K562 (cell line): ENCODE measurements around the gene IP6K1. TPM values are rescaled to one million over a fixed set of nuclear protein-coding genes. Genes with fewer than 3 reads are reported as not detected.
A peak's percentile ranks its signal among the peaks of the same experiment; 100 is the strongest.

Experiments used
- ATAC-seq: fragments of 200-7000 bp; cut with Tn5 transposase; 3 replicates; pipeline ENCODE4 v1.9.1; 2020; ENCODE audit warnings: moderate library complexity
- BruUV-seq: library from RNA; stranded (reverse); fragments of 400-500 nt; replicated peaks from 2 replicates; lab custom pipeline; 2021; lab: Mats Ljungman, UMichigan
- CTCF ChIA-PET: fragments of 300-600 bp; formaldehyde crosslinking; extraction: SDS; loops from one replicate; lab custom pipeline; 2021; ENCODE audit warnings: low intra/inter-chr PET ratio; lab: Yijun Ruan, JAX
- POLR2A ChIA-PET: fragments of 300-600, 350-650 bp; sonication (Branson Sonifier 250); formaldehyde crosslinking; extraction: SDS; loops from one replicate; lab custom pipeline; 2021; ENCODE audit warnings: antibody characterized with exemption, inconsistent platforms; lab: Yijun Ruan, JAX
- DNase-seq, 4 experiments: peaks; one replicate each; pipeline versions ENCODE4 v3.0.0 to v3.0.0-alpha.2; 2011 to 2018; ENCODE audit warnings: low spot score in 3 of 4, mixed read lengths in 3 of 4; ENCODE audit errors: extremely low read depth in 1 of 4
- FAIRE-seq: peaks from 2 replicates; lab custom pipeline; 2011; peaks lifted over from hg19 to GRCh38; lab: Jason Lieb, UNC
- H2AFZ ChIP-seq: 2 replicates; pipeline ENCODE4 v1.6.0; 2011; ENCODE audit warnings: low read depth, low read length, control low read depth, inconsistent platforms
- H3K27ac ChIP-seq: fragments of 200-600 bp; 3 replicates; pipeline ENCODE4 v1.8.0; 2011; ENCODE audit warnings: low read depth, mild to moderate bottlenecking, control low read depth, inconsistent platforms, low read length, moderate library complexity, mixed read lengths; ENCODE audit errors: extremely low read depth
- H3K27me3 ChIP-seq, 2 experiments: fragments of 300-600 bp in 1 of 2; 2 replicates in 1 of 2; 3 replicates in 1 of 2; pipeline versions ENCODE4 v1.6.0 to v1.8.0; 2011; ENCODE audit warnings: inconsistent platforms in 2 of 2, low read length in 2 of 2, mild to moderate bottlenecking in 1 of 2, mixed read lengths in 1 of 2, moderate library complexity in 1 of 2; ENCODE audit not compliant: control insufficient read depth in 2 of 2, insufficient read depth in 2 of 2
- H3K36me3 ChIP-seq: fragments of 300-600 bp; 3 replicates; pipeline ENCODE4 v1.8.0; 2011; ENCODE audit warnings: mild to moderate bottlenecking, low read length, inconsistent platforms; ENCODE audit not compliant: control insufficient read depth, insufficient read depth
- H3K4me1 ChIP-seq, 2 experiments: fragments of 200-600 bp in 1 of 2; replicated peaks in 1 of 2; 2 replicates in 1 of 2; 3 replicates in 1 of 2; pipeline versions ENCODE4 v1.5.1 to v1.8.0; 2011; ENCODE audit warnings: inconsistent platforms in 2 of 2, low read length in 2 of 2, mild to moderate bottlenecking in 1 of 2, mixed read lengths in 1 of 2, moderate library complexity in 1 of 2; ENCODE audit not compliant: control insufficient read depth in 2 of 2, insufficient read depth in 2 of 2
- H3K4me2 ChIP-seq: 2 replicates; pipeline ENCODE4 v1.6.1; 2011; ENCODE audit warnings: low read length, control low read depth, inconsistent platforms, mixed read lengths; ENCODE audit not compliant: insufficient read depth
- H3K4me3 ChIP-seq: fragments of 200-600 bp; sonication (generic), shearing (Covaris generic); 2 replicates; pipeline ENCODE4 v1.5.1; 2016; ENCODE audit warnings: control low read depth, inconsistent platforms
- H3K79me2 ChIP-seq: fragments of 200-600 bp; 3 replicates; pipeline ENCODE4 v1.8.0; 2011; ENCODE audit warnings: low read length, inconsistent platforms; ENCODE audit not compliant: control insufficient read depth, insufficient read depth
- H3K9ac ChIP-seq, 2 experiments: 2 replicates each; pipeline versions ENCODE4 v1.6.0 to v1.6.1; 2011; ENCODE audit warnings: low read depth in 2 of 2, low read length in 2 of 2, control low read depth in 1 of 2, inconsistent platforms in 1 of 2, mild to moderate bottlenecking in 1 of 2, mixed read lengths in 1 of 2; ENCODE audit not compliant: insufficient read depth in 1 of 2
- H3K9me1 ChIP-seq: one replicate; pipeline ENCODE4 v1.6.0; 2011; ENCODE audit warnings: inconsistent platforms, mild to moderate bottlenecking, low read length, moderate library complexity; ENCODE audit not compliant: control insufficient read depth, insufficient read depth
- H3K9me3 ChIP-seq: replicated peaks from 2 replicates; pipeline ENCODE4 v1.5.1; 2011; ENCODE audit warnings: low read depth, low read length, inconsistent platforms; ENCODE audit not compliant: control insufficient read depth, insufficient read depth
- H4K20me1 ChIP-seq: replicated peaks from 2 replicates; pipeline ENCODE4 v1.6.1; 2011; ENCODE audit warnings: low read length, inconsistent platforms, mixed read lengths; ENCODE audit not compliant: control insufficient read depth, insufficient read depth
- ATF1 ChIP-seq, 2 experiments: fragments of 450-650 bp in 1 of 2; IDR thresholded peaks; 2 replicates each; pipeline ENCODE4 v1.6.1; 2016; ENCODE audit warnings: missing compliant biosample characterization in 1 of 2, missing genetic modification characterization in 1 of 2
- ATF7 ChIP-seq: fragments of 450-650 bp; IDR thresholded peaks from 2 replicates; pipeline ENCODE4 v1.7.1; 2014; ENCODE audit warnings: mild to moderate bottlenecking, moderate library complexity
- CBX5 ChIP-seq: IDR thresholded peaks from 2 replicates; pipeline ENCODE4 v1.6.1; 2014; ENCODE audit warnings: low read depth, borderline replicate concordance
- CHD2 ChIP-seq: IDR thresholded peaks from 2 replicates; pipeline ENCODE4 v1.6.1; 2011; ENCODE audit warnings: low read depth, low read length
- EP400 ChIP-seq: fragments of 450-650 bp; IDR thresholded peaks from 2 replicates; pipeline ENCODE4 v1.6.1; 2017; ENCODE audit warnings: antibody characterized with exemption, mild to moderate bottlenecking, moderate library complexity
- FOXM1 ChIP-seq, 2 experiments: fragments of 450-650 bp in 1 of 2; sonication (generic) in 1 of 2; formaldehyde crosslinking in 1 of 2; IDR thresholded peaks; 2 replicates each; pipeline versions ENCODE4 v1.6.1 to v1.9.0; 2017 to 2022; ENCODE audit warnings: low read depth in 2 of 2, mild to moderate bottlenecking in 2 of 2, missing genetic modification reagents in 1 of 2, moderate library complexity in 1 of 2
- HDAC8 ChIP-seq: fragments of 450-650 bp; IDR thresholded peaks from 2 replicates; pipeline ENCODE4 v1.6.1; 2016; ENCODE audit warnings: mild to moderate bottlenecking, missing genetic modification characterization, moderate library complexity, missing compliant biosample characterization
- MAFG ChIP-seq: fragments of 450-650 bp; conservative IDR thresholded peaks from 2 replicates; pipeline ENCODE4 v1.6.1; 2016; ENCODE audit warnings: missing genetic modification characterization, missing compliant biosample characterization
- MNT ChIP-seq, 2 experiments: fragments of 450-650 bp; conservative IDR thresholded peaks; 2 replicates each; pipeline ENCODE4 v1.6.1; 2017; ENCODE audit warnings: mild to moderate bottlenecking in 2 of 2, moderate library complexity in 2 of 2
- NELFE ChIP-seq: IDR thresholded peaks from 2 replicates; pipeline ENCODE4 v1.6.1; 2011; ENCODE audit warnings: mild to moderate bottlenecking; ENCODE audit not compliant: insufficient read depth, insufficient read length
- POLR2AphosphoS2 ChIP-seq: IDR thresholded peaks from 2 replicates; pipeline ENCODE4 v1.6.1; 2012; ENCODE audit warnings: low read length, improper control_type of control experiment
- POLR3A ChIP-seq: IDR thresholded peaks from 2 replicates; pipeline ENCODE4 v1.6.1; 2011; ENCODE audit warnings: borderline replicate concordance, mild to moderate bottlenecking, moderate library complexity; ENCODE audit not compliant: insufficient read length, insufficient read depth; ENCODE audit errors: extremely low read depth
- SNRNP70 ChIP-seq: fragments of 200-400 bp; formaldehyde crosslinking; optimal IDR thresholded peaks from 2 replicates; pipeline ENCODE3; 2017; ENCODE audit warnings: low read depth, low read length
- SREBF1 ChIP-seq: fragments of 150-350 bp; IDR thresholded peaks from 2 replicates; pipeline ENCODE4 v1.6.1; 2014; ENCODE audit warnings: antibody characterized with exemption, low read depth, low read length, borderline replicate concordance
- ZBTB8A ChIP-seq: fragments of 450-650 bp; IDR thresholded peaks from 2 replicates; pipeline ENCODE4 v1.6.1; 2018; ENCODE audit warnings: mild to moderate bottlenecking, moderate library complexity; ENCODE audit not compliant: partially characterized antibody
- ZNF134 ChIP-seq: fragments of 250-450 bp; sonication (Bioruptor Pico); conservative IDR thresholded peaks from 2 replicates; pipeline ENCODE4 v1.4.0; 2020
- ZNF347 ChIP-seq: fragments of 450-650 bp; formaldehyde crosslinking; IDR thresholded peaks from 2 replicates; pipeline ENCODE4 v1.4.0; 2020; ENCODE audit warnings: low read depth, mild to moderate bottlenecking, moderate library complexity
- ZNF511 ChIP-seq: sonication (generic); formaldehyde crosslinking; IDR thresholded peaks from 2 replicates; pipeline ENCODE4 v1.8.0; 2022; ENCODE audit warnings: mild to moderate bottlenecking, missing genetic modification reagents
- WGBS: fragments of 100-300 bp; shearing (Covaris generic); methylation state at CpG from one replicate; pipeline ENCODE4 v1.1.6; 2016; ENCODE audit warnings: low coverage, mixed read lengths; ENCODE audit not compliant: insufficient coverage; ENCODE audit errors: missing lambda C conversion rate; 5-methylcytosine and 5-hydroxymethylcytosine counted together
- in situ Hi-C: fragments of 300-500 bp; cut with MboI; formaldehyde crosslinking; loops from 4 replicates; pipeline ENCODE4 v1.15.0; 2018; ENCODE audit warnings: inconsistent platforms, mixed read lengths
- intact Hi-C: fragments of 100-400 bp; cut with micrococcal nuclease; formaldehyde crosslinking; loops from 2 replicates; pipeline ENCODE4 v1.14.2; 2022
- polyA plus RNA-seq, 8 experiments: library from polyadenylated mRNA; depleted of rRNA in 4 of 8; stranded (reverse) in 5 of 8; unstranded in 3 of 8; fragments of >200 nt; fragmentation: Nextera tagmentation in 2 of 8; fragmentation: Illumina TruSeq in 1 of 8; extraction: Ambion mirVana in 2 of 8; extraction: Trizol in 1 of 8; gene quantifications; 2 replicates each; pipeline versions ENCODE4 v1.2.1 to v1.2.3, GENCODE V29; 2011 to 2014; ENCODE audit warnings: inconsistent platforms in 1 of 8, missing spikeins in 1 of 8
- total RNA-seq, 7 experiments: library from RNA; depleted of rRNA in 6 of 7; stranded (reverse); fragments of >200 nt in 6 of 7; fragmentation: Illumina TruSeq in 2 of 7; extraction: Trizol in 2 of 7; gene quantifications; 2 replicates each; pipeline versions ENCODE4 v1.2.1 to v1.2.3, GENCODE V29; 2011 to 2021; ENCODE audit warnings: low replicate concordance in 1 of 7

Gene IP6K1
- total and polyA plus RNA-seq, 9 of the 15 experiments (the other 6 are each of a cell fraction or from before 2014, with no cell fraction given), result 0.46 to 29.2 (median 13.1) TPM

- no peak for DNase-seq
Measured at GRCh38 chr3:49792371-49793150, 6.2 kb upstream of the IP6K1 start.

More at GRCh38 chr3:49792371-49793150, 6.2 kb upstream of the IP6K1 start:
- BruUV-seq, result no TSS peak
- no peak overlapping the region for H3K27ac ChIP-seq
- ATAC-seq, result no peak
- intact Hi-C loops, result no loop called here
- H3K9me3 ChIP-seq, result no peaks in the 10 kb centered on the region
- H3K27me3 ChIP-seq, result no peaks in the 10 kb centered on the region
- peaks cover 3 to 11% of the 10 kb centered on the region in 2 experiments; a peak in 3 of 5 replicates for H3K4me1 ChIP-seq
- peak overlapping the region in 1 of 2 experiments; percentile 17; a peak in 1 of 4 replicates for H3K9ac ChIP-seq
- H4K20me1 ChIP-seq, result no peaks in the 10 kb centered on the region
- H3K79me2 ChIP-seq, result no peaks in the 10 kb centered on the region
- in situ Hi-C loops, result no loop called here
- ChIA-PET POLR2A (interaction anchor here (0.6 kb wide), 1 partner anchor 56 kb away, joined by 3 read pairs; no protein-coding TSS in a partner anchor), CTCF (no interaction called here)
- H3K36me3 ChIP-seq, result no peaks in the 10 kb centered on the region
- H3K4me2 ChIP-seq, result no peak overlapping the region
- H3K4me3 ChIP-seq, result no peak overlapping the region
- FAIRE-seq, result no peak
- no peaks in the 10 kb centered on the region for H3K9me1 ChIP-seq
- no peak overlapping the region for H2AFZ ChIP-seq
- TF ChIP-seq POLR3A, result no peak
- no peak for TF ChIP-seq CBX5
- no peak for TF ChIP-seq CHD2
- TF ChIP-seq MAFG (tag), result no peak
- no peak for TF ChIP-seq HDAC8
- no peak for TF ChIP-seq NELFE
- TF ChIP-seq ATF1 (CRISPR knock-in tag; IDR thresholded peaks at IDR 0.05), result no peak
- TF ChIP-seq ATF1 (tag; IDR thresholded peaks at IDR 0.05), result no peak
- TF ChIP-seq POLR2AphosphoS2, result no peak
- TF ChIP-seq EP400, result no peak
- TF ChIP-seq FOXM1 (IDR thresholded peaks at IDR 0.05; ENCODE audit: low read depth), result no peak
- TF ChIP-seq FOXM1 (CRISPR knock-in tag; IDR thresholded peaks at IDR 0.05; ENCODE audit: low read depth), result no peak
- TF ChIP-seq SNRNP70, result no peak
- no peak for TF ChIP-seq SREBF1
- TF ChIP-seq ZBTB8A, result no peak
- TF ChIP-seq ZNF134 (CRISPR knock-in tag), result no peak
- TF ChIP-seq ZNF347 (CRISPR knock-in tag), result no peak
- TF ChIP-seq ATF7, result no peak
- TF ChIP-seq ZNF511 (CRISPR knock-in tag), result no peak
- TF ChIP-seq MNT (conservative IDR thresholded peaks at IDR 0.05), result no peak
- 40% methylated on average over 9 of the region's 10 CpGs for whole genome bisulfite sequencing
